Neural progenitor cell (in vitro differentiated cells): Measurements from ENCODE around the gene SLAIN2. TPM values are rescaled to one million over a fixed set of nuclear protein-coding genes. Genes with fewer than 3 reads are reported as not detected.

ENCODE experiments used
- DNase-seq: peaks from one replicate; pipeline ENCODE4 v3.0.0-alpha.2; 2016; ENCODE audit warnings: low spot score
- H2AFZ ChIP-seq: fragments of 200-600 bp; sonication (generic); replicated peaks from 2 replicates; pipeline ENCODE4 v1.6.1; 2016; ENCODE audit warnings: antibody characterized with exemption
- H3F3A ChIP-seq: fragments of 200-600 bp; sonication (generic); 2 replicates; pipeline ENCODE4 v1.6.1; 2016; ENCODE audit warnings: antibody characterized with exemption, low read depth
- H3K27ac ChIP-seq: fragments of 200-600 bp; sonication (generic); 2 replicates; pipeline ENCODE4 v1.5.1; 2016; ENCODE audit warnings: mild to moderate bottlenecking
- H3K27me3 ChIP-seq: fragments of 200-600 bp; sonication (generic); 2 replicates; pipeline ENCODE4 v1.6.1; 2016; ENCODE audit warnings: mild to moderate bottlenecking, moderate library complexity
- H3K36me3 ChIP-seq: fragments of 200-600 bp; sonication (generic); 2 replicates; pipeline ENCODE4 v1.5.1; 2016
- H3K4me1 ChIP-seq: fragments of 200-600 bp; sonication (generic); 2 replicates; pipeline ENCODE4 v1.6.1; 2016; ENCODE audit warnings: mixed run types
- H3K4me2 ChIP-seq: fragments of 200-600 bp; sonication (generic); 2 replicates; pipeline ENCODE4 v1.6.1; 2016
- H3K4me3 ChIP-seq: fragments of 200-600 bp; sonication (generic); 2 replicates; pipeline ENCODE4 v1.5.1; 2016
- H3K79me2 ChIP-seq: fragments of 200-600 bp; sonication (generic); 2 replicates; pipeline ENCODE4 v1.6.1; 2016; ENCODE audit warnings: low read depth
- H3K9ac ChIP-seq: fragments of 200-600 bp; sonication (generic); 2 replicates; pipeline ENCODE4 v1.6.1; 2016
- H3K9me3 ChIP-seq: fragments of 200-600 bp; sonication (generic); 2 replicates; pipeline ENCODE4 v1.5.1; 2016; ENCODE audit warnings: low read depth
- H4K20me1 ChIP-seq: fragments of 200-600 bp; sonication (generic); 2 replicates; pipeline ENCODE4 v1.6.1; 2016; ENCODE audit warnings: low read depth
- H3K27ac Mint-ChIP-seq: 3 replicates; pipeline ENCODE4 v1.8.0; 2021; ENCODE audit warnings: mixed read lengths
- H3K27me3 Mint-ChIP-seq: 2 replicates; pipeline ENCODE4 v1.8.0; 2022; ENCODE audit warnings: low read depth, mild to moderate bottlenecking, inconsistent platforms, moderate library complexity, mixed read lengths; ENCODE audit not compliant: insufficient read depth
- H3K36me3 Mint-ChIP-seq: 3 replicates; pipeline ENCODE4 v1.8.0; 2021; ENCODE audit warnings: mixed read lengths
- H3K4me1 Mint-ChIP-seq: 3 replicates; pipeline ENCODE4 v1.8.0; 2021; ENCODE audit warnings: mixed read lengths
- H3K4me3 Mint-ChIP-seq: 3 replicates; pipeline ENCODE4 v1.8.0; 2021; ENCODE audit warnings: mild to moderate bottlenecking, moderate library complexity, mixed read lengths
- H3K9me3 Mint-ChIP-seq: 3 replicates; pipeline ENCODE4 v1.8.0; 2020; ENCODE audit warnings: mixed read lengths
- CTCF ChIP-seq: fragments of 200-600 bp; sonication (generic); IDR thresholded peaks from 2 replicates; pipeline ENCODE4 v1.5.1; 2017; ENCODE audit warnings: antibody characterized with exemption, mild to moderate bottlenecking
- EZH2 ChIP-seq: fragments of 200-600 bp; sonication (generic); IDR thresholded peaks from 2 replicates; pipeline ENCODE4 v1.6.1; 2017; ENCODE audit warnings: antibody characterized with exemption, mild to moderate bottlenecking, moderate library complexity
- EZH2phosphoT487 ChIP-seq: fragments of 200-600 bp; sonication (generic); IDR thresholded peaks from 2 replicates; pipeline ENCODE4 v1.6.1; 2017; ENCODE audit warnings: antibody characterized with exemption
- total RNA-seq: library from RNA; depleted of rRNA; stranded (reverse); fragments of >200 nt; gene quantifications from 2 replicates; pipeline ENCODE4 v1.2.3, GENCODE V29; 2015; ENCODE audit warnings: low replicate concordance

Gene SLAIN2
- total RNA-seq, 1 donor from 2014 or later: 25.4 TPM

- peaks cover 5% of the 10 kb centered on the region for H3K9me3 Mint-ChIP-seq
- TF ChIP-seq EZH2phosphoT487 (no peak), EZH2 (no peak), CTCF (no peak)
- H3F3A ChIP-seq: no peaks in the 10 kb centered on the region
- no peaks in the 10 kb centered on the region for H3K36me3 Mint-ChIP-seq
- H3K27ac ChIP-seq: no peak overlapping the region
- H3K36me3 ChIP-seq: no peaks in the 10 kb centered on the region
- no peak overlapping the region for H3K4me3 Mint-ChIP-seq
- H3K4me2 ChIP-seq: no peak overlapping the region
- H3K27me3 ChIP-seq: no peaks in the 10 kb centered on the region
- no peaks in the 10 kb centered on the region for H3K4me1 Mint-ChIP-seq
- no peak overlapping the region for H3K9ac ChIP-seq
- no peak overlapping the region for H3K4me3 ChIP-seq
- no peak for DNase-seq
- H3K27me3 Mint-ChIP-seq: peaks cover 2% of the 10 kb centered on the region
- no peaks in the 10 kb centered on the region for H3K9me3 ChIP-seq
- H4K20me1 ChIP-seq: no peaks in the 10 kb centered on the region
- no peaks in the 10 kb centered on the region for H3K79me2 ChIP-seq
- H2AFZ ChIP-seq: no peak overlapping the region
- H3K27ac Mint-ChIP-seq: no peak overlapping the region
- no peaks in the 10 kb centered on the region for H3K4me1 ChIP-seq
Observed at GRCh38 chr4:48297256-48297846, 44.0 kb upstream of the SLAIN2 start.

GRCh38 chr4:48299560-48299959, 41.8 kb upstream of the SLAIN2 start:
- Mint-ChIP-seq H3K9me3 (no peaks in the 10 kb centered on the region), H3K4me1 (no peaks in the 10 kb centered on the region), H3K4me3 (no peak overlapping the region), H3K27ac (no peak overlapping the region), H3K27me3 (peaks cover 2% of the 10 kb centered on the region), H3K36me3 (no peaks in the 10 kb centered on the region)
- H3K9me3 ChIP-seq: no peaks in the 10 kb centered on the region
- H3K9ac ChIP-seq: no peak overlapping the region
- no peak overlapping the region for H3K4me2 ChIP-seq
- H4K20me1 ChIP-seq: no peaks in the 10 kb centered on the region
- H2AFZ ChIP-seq: no peak overlapping the region
- H3F3A ChIP-seq: no peaks in the 10 kb centered on the region
- no peak overlapping the region for H3K4me3 ChIP-seq
- H3K4me1 ChIP-seq: no peaks in the 10 kb centered on the region
- H3K36me3 ChIP-seq: no peaks in the 10 kb centered on the region
- DNase-seq: no peak
- no peak overlapping the region for H3K27ac ChIP-seq
- TF ChIP-seq EZH2: no peak
- TF ChIP-seq CTCF: no peak
- TF ChIP-seq EZH2phosphoT487: no peak
- H3K27me3 ChIP-seq: no peaks in the 10 kb centered on the region
- H3K79me2 ChIP-seq: no peaks in the 10 kb centered on the region

GRCh38 chr4:48300004-48300403, 41.3 kb upstream of the SLAIN2 start:
- Histone ChIP-seq H2AFZ (no peak overlapping the region), H3K4me1 (no peaks in the 10 kb centered on the region), H4K20me1 (no peaks in the 10 kb centered on the region), H3K27me3 (no peaks in the 10 kb centered on the region), H3K4me2 (no peak overlapping the region), H3K79me2 (no peaks in the 10 kb centered on the region), H3K36me3 (no peaks in the 10 kb centered on the region), H3K27ac (no peak overlapping the region), H3K4me3 (no peak overlapping the region), H3F3A (no peaks in the 10 kb centered on the region), H3K9ac (no peak overlapping the region), H3K9me3 (no peaks in the 10 kb centered on the region)
- Mint-ChIP-seq H3K27me3 (peaks cover 2% of the 10 kb centered on the region), H3K27ac (no peak overlapping the region), H3K4me3 (no peak overlapping the region), H3K9me3 (no peaks in the 10 kb centered on the region), H3K36me3 (no peaks in the 10 kb centered on the region), H3K4me1 (no peaks in the 10 kb centered on the region)
- no peak for DNase-seq
- TF ChIP-seq CTCF: no peak
- no peak for TF ChIP-seq EZH2
- no peak for TF ChIP-seq EZH2phosphoT487
